Measurements from ENCODE around the gene PCNX2. TPM values are rescaled to one million over a fixed set of nuclear protein-coding genes. Genes with fewer than 3 reads are reported as not detected.

Gene PCNX2
- total RNA-seq, 2 experiments from 2014 or later, result 17.7 to 18.6 TPM

GRCh38 chr1:233238884-233239431 is 56.6 kb downstream of the PCNX2 start:
- Mint-ChIP-seq H3K4me3 (no peak overlapping the region), H3K4me1 (ENCODE audit: low read depth) (no peaks in the 10 kb centered on the region), H3K9me3 (ENCODE audit: insufficient read depth) (no peaks in the 10 kb centered on the region), H3K27ac (no peak overlapping the region), H3K36me3 (ENCODE audit: low read depth) (peaks cover 7% of the 10 kb centered on the region), H3K27me3 (ENCODE audit: low read depth) (no peaks in the 10 kb centered on the region)
- ChIA-PET POLR2A (no interaction called here), CTCF (no interaction called here)
- no peak for ATAC-seq
- no peak for DNase-seq

GRCh38 chr1:233237647-233238046 is 57.9 kb downstream of the PCNX2 start:
- Mint-ChIP-seq H3K4me1 (ENCODE audit: low read depth) (no peaks in the 10 kb centered on the region), H3K27ac (no peak overlapping the region), H3K36me3 (ENCODE audit: low read depth) (peaks cover 7% of the 10 kb centered on the region), H3K9me3 (ENCODE audit: insufficient read depth) (no peaks in the 10 kb centered on the region), H3K27me3 (ENCODE audit: low read depth) (no peaks in the 10 kb centered on the region), H3K4me3 (no peak overlapping the region)
- ChIA-PET CTCF (no interaction called here), POLR2A (no interaction called here)
- ATAC-seq (no peak), DNase-seq (no peak)

GRCh38 chr1:233233508-233234040 is 62.0 kb downstream of the PCNX2 start:
- H3K4me3 Mint-ChIP-seq, result no peak overlapping the region
- DNase-seq (no peak), ATAC-seq (no peak)
- H3K4me1 Mint-ChIP-seq (ENCODE audit: low read depth), result no peaks in the 10 kb centered on the region
- H3K27me3 Mint-ChIP-seq (ENCODE audit: low read depth), result no peaks in the 10 kb centered on the region
- no peak overlapping the region for H3K27ac Mint-ChIP-seq
- peaks cover 8% of the 10 kb centered on the region for H3K36me3 Mint-ChIP-seq (ENCODE audit: low read depth)
- CTCF ChIA-PET, result no interaction called here
- no peaks in the 10 kb centered on the region for H3K9me3 Mint-ChIP-seq (ENCODE audit: insufficient read depth)
- POLR2A ChIA-PET, result no interaction called here

- CTCF ChIA-PET, result no interaction called here
- Mint-ChIP-seq H3K36me3 (ENCODE audit: low read depth) (peaks cover 7% of the 10 kb centered on the region), H3K4me1 (ENCODE audit: low read depth) (peaks cover 4% of the 10 kb centered on the region), H3K4me3 (no peak overlapping the region), H3K9me3 (ENCODE audit: insufficient read depth) (no peaks in the 10 kb centered on the region), H3K27ac (no peak overlapping the region), H3K27me3 (ENCODE audit: low read depth) (no peaks in the 10 kb centered on the region)
- POLR2A ChIA-PET, result no interaction called here
- DNase-seq (no peak), ATAC-seq (no peak)
Measured at GRCh38 chr1:233230011-233230410, 65.5 kb downstream of the PCNX2 start.

GRCh38 chr1:233229288-233229687 is 66.2 kb downstream of the PCNX2 start:
- Mint-ChIP-seq H3K4me1 (ENCODE audit: low read depth) (peaks cover 4% of the 10 kb centered on the region), H3K9me3 (ENCODE audit: insufficient read depth) (no peaks in the 10 kb centered on the region), H3K36me3 (ENCODE audit: low read depth) (peaks cover 6% of the 10 kb centered on the region), H3K4me3 (no peak overlapping the region), H3K27ac (no peak overlapping the region), H3K27me3 (ENCODE audit: low read depth) (no peaks in the 10 kb centered on the region)
- DNase-seq, result no peak
- CTCF ChIA-PET, result no interaction called here
- POLR2A ChIA-PET, result no interaction called here
- ATAC-seq, result no peak

- H3K9me3 Mint-ChIP-seq (ENCODE audit: insufficient read depth), result no peaks in the 10 kb centered on the region
- peaks cover 4% of the 10 kb centered on the region for H3K4me1 Mint-ChIP-seq (ENCODE audit: low read depth)
- ATAC-seq, result no peak
- H3K27me3 Mint-ChIP-seq (ENCODE audit: low read depth), result no peaks in the 10 kb centered on the region
- DNase-seq, result no peak
- ChIA-PET POLR2A (no interaction called here), CTCF (no interaction called here)
- H3K4me3 Mint-ChIP-seq, result no peak overlapping the region
- peaks cover 6% of the 10 kb centered on the region for H3K36me3 Mint-ChIP-seq (ENCODE audit: low read depth)
- H3K27ac Mint-ChIP-seq, result no peak overlapping the region
Measured at GRCh38 chr1:233227930-233228465, 67.5 kb downstream of the PCNX2 start.

- DNase-seq (no peak), ATAC-seq (no peak)
- H3K4me1 Mint-ChIP-seq (ENCODE audit: low read depth), result peaks cover 4% of the 10 kb centered on the region
- ChIA-PET POLR2A (no interaction called here), CTCF (no interaction called here)
- peaks cover 9% of the 10 kb centered on the region for H3K36me3 Mint-ChIP-seq (ENCODE audit: low read depth)
- H3K27ac Mint-ChIP-seq, result no peak overlapping the region
- no peaks in the 10 kb centered on the region for H3K9me3 Mint-ChIP-seq (ENCODE audit: insufficient read depth)
- no peak overlapping the region for H3K4me3 Mint-ChIP-seq
- no peaks in the 10 kb centered on the region for H3K27me3 Mint-ChIP-seq (ENCODE audit: low read depth)
Measured at GRCh38 chr1:233224311-233224710, 71.2 kb downstream of the PCNX2 start.

GRCh38 chr1:233217832-233218231 is 77.7 kb downstream of the PCNX2 start:
- Mint-ChIP-seq H3K4me3 (no peak overlapping the region), H3K27me3 (ENCODE audit: low read depth) (no peaks in the 10 kb centered on the region), H3K4me1 (ENCODE audit: low read depth) (no peaks in the 10 kb centered on the region), H3K9me3 (ENCODE audit: insufficient read depth) (no peaks in the 10 kb centered on the region), H3K27ac (no peak overlapping the region), H3K36me3 (ENCODE audit: low read depth) (peaks cover 4% of the 10 kb centered on the region)
- ChIA-PET CTCF (no interaction called here), POLR2A (no interaction called here)
- ATAC-seq (no peak), DNase-seq (no peak)

GRCh38 chr1:233216009-233216408 is 79.5 kb downstream of the PCNX2 start:
- Mint-ChIP-seq H3K36me3 (ENCODE audit: low read depth) (peaks cover 4% of the 10 kb centered on the region), H3K4me1 (ENCODE audit: low read depth) (no peaks in the 10 kb centered on the region), H3K4me3 (no peak overlapping the region), H3K27ac (no peak overlapping the region), H3K9me3 (ENCODE audit: insufficient read depth) (no peaks in the 10 kb centered on the region), H3K27me3 (ENCODE audit: low read depth) (no peaks in the 10 kb centered on the region)
- ChIA-PET POLR2A (no interaction called here), CTCF (no interaction called here)
- no peak for DNase-seq
- ATAC-seq, result no peak

- no peaks in the 10 kb centered on the region for H3K27me3 Mint-ChIP-seq (ENCODE audit: low read depth)
- no peaks in the 10 kb centered on the region for H3K9me3 Mint-ChIP-seq (ENCODE audit: insufficient read depth)
- H3K27ac Mint-ChIP-seq, result no peak overlapping the region
- no peak for ATAC-seq
- H3K4me1 Mint-ChIP-seq (ENCODE audit: low read depth), result no peaks in the 10 kb centered on the region
- POLR2A ChIA-PET, result no interaction called here
- CTCF ChIA-PET, result no interaction called here
- no peak overlapping the region for H3K4me3 Mint-ChIP-seq
- no peak for DNase-seq
- no peaks in the 10 kb centered on the region for H3K36me3 Mint-ChIP-seq (ENCODE audit: low read depth)
Measured at GRCh38 chr1:233215135-233215760, 80.3 kb downstream of the PCNX2 start.

GRCh38 chr1:233211595-233211994 is 83.9 kb downstream of the PCNX2 start:
- no peak for ATAC-seq
- no peak for DNase-seq
- Mint-ChIP-seq H3K27ac (no peak overlapping the region), H3K4me1 (ENCODE audit: low read depth) (no peaks in the 10 kb centered on the region), H3K27me3 (ENCODE audit: low read depth) (no peaks in the 10 kb centered on the region), H3K9me3 (ENCODE audit: insufficient read depth) (no peaks in the 10 kb centered on the region), H3K4me3 (no peak overlapping the region), H3K36me3 (ENCODE audit: low read depth) (peaks cover 11% of the 10 kb centered on the region)
- ChIA-PET CTCF (no interaction called here), POLR2A (no interaction called here)

- no peaks in the 10 kb centered on the region for H3K9me3 Mint-ChIP-seq (ENCODE audit: insufficient read depth)
- CTCF ChIA-PET, result no interaction called here
- ATAC-seq (no peak), DNase-seq (no peak)
- POLR2A ChIA-PET, result no interaction called here
- no peak overlapping the region for H3K4me3 Mint-ChIP-seq
- peaks cover 14% of the 10 kb centered on the region for H3K36me3 Mint-ChIP-seq (ENCODE audit: low read depth)
- no peaks in the 10 kb centered on the region for H3K27me3 Mint-ChIP-seq (ENCODE audit: low read depth)
- H3K4me1 Mint-ChIP-seq (ENCODE audit: low read depth), result no peaks in the 10 kb centered on the region
- H3K27ac Mint-ChIP-seq, result no peak overlapping the region
Measured at GRCh38 chr1:233211106-233211505, 84.4 kb downstream of the PCNX2 start.

- H3K4me3 Mint-ChIP-seq, result no peak overlapping the region
- POLR2A ChIA-PET, result no interaction called here
Measured at GRCh38 chr1:233209481-233209880, 86.0 kb downstream of the PCNX2 start.

More at GRCh38 chr1:233209481-233209880, 86.0 kb downstream of the PCNX2 start:
- DNase-seq (no peak), ATAC-seq (no peak)
- Mint-ChIP-seq H3K9me3 (ENCODE audit: insufficient read depth) (no peaks in the 10 kb centered on the region), H3K4me1 (ENCODE audit: low read depth) (no peaks in the 10 kb centered on the region), H3K27ac (no peak overlapping the region), H3K36me3 (ENCODE audit: low read depth) (peaks cover 17% of the 10 kb centered on the region), H3K27me3 (ENCODE audit: low read depth) (no peaks in the 10 kb centered on the region)
- CTCF ChIA-PET, result no interaction called here

All from activated CD8-positive, alpha-beta T cell treated with anti-CD3 and anti-CD28 coated beads, Interleukin-2, amount 10 ng/mL, durations not matched to agents 7 days and 5 days (primary cell).